ENCODE data around the gene ANKS3.

The ANKS3 gene

GRCh38 chr16:4684058-4684715 is 49.9 kb downstream of the ANKS3 start:
- no peak overlapping the region for H3K4me3 ChIP-seq (ENCODE audit: low read depth, low read length)
- no peak for TF ChIP-seq CTCF (IDR thresholded peaks at IDR 0.05; ENCODE audit: borderline replicate concordance, insufficient read depth, low read depth, low read length)

GRCh38 chr16:4683255-4684057 is 50.6 kb downstream of the ANKS3 start:
- TF ChIP-seq CTCF (IDR thresholded peaks at IDR 0.05; ENCODE audit: borderline replicate concordance, insufficient read depth, low read depth, low read length), result no peak

GRCh38 chr16:4682616-4683254 is 51.3 kb downstream of the ANKS3 start:
- H3K4me3 ChIP-seq (ENCODE audit: low read depth, low read length), result no peak overlapping the region
- peak; percentile 49; the same call in 1 of the 2 replicates for TF ChIP-seq CTCF (IDR thresholded peaks at IDR 0.05; ENCODE audit: borderline replicate concordance, insufficient read depth, low read depth, low read length)

More at GRCh38 chr16:4683255-4684057, 50.6 kb downstream of the ANKS3 start:
- H3K4me3 ChIP-seq (ENCODE audit: low read depth, low read length), result no peak overlapping the region

GRCh38 chr16:4682084-4682591 is 51.9 kb downstream of the ANKS3 start:
- no peak overlapping the region for H3K4me3 ChIP-seq (ENCODE audit: low read depth, low read length)
- TF ChIP-seq CTCF (IDR thresholded peaks at IDR 0.05; ENCODE audit: borderline replicate concordance, insufficient read depth, low read depth, low read length), result no peak

GRCh38 chr16:4681471-4682083 is 52.5 kb downstream of the ANKS3 start:
- H3K4me3 ChIP-seq (ENCODE audit: low read depth, low read length), result no peak overlapping the region
- TF ChIP-seq CTCF (IDR thresholded peaks at IDR 0.05; ENCODE audit: borderline replicate concordance, insufficient read depth, low read depth, low read length), result no peak

- no peak for TF ChIP-seq CTCF (IDR thresholded peaks at IDR 0.05; ENCODE audit: borderline replicate concordance, insufficient read depth, low read depth, low read length)
- H3K4me3 ChIP-seq (ENCODE audit: low read depth, low read length), result peak overlapping the region; percentile 35
Measured at GRCh38 chr16:4680673-4681470, 53.2 kb downstream of the ANKS3 start.
